Spleen (tissue), 11 donors: ENCODE measurements around the gene PROX1. TPM values are rescaled to one million over a fixed set of nuclear protein-coding genes. Genes with fewer than 3 reads are reported as not detected.

Experiments
- DNase-seq: peaks from one replicate; pipeline ENCODE4 v3.0.0-alpha.2; 2020
- H3K27ac ChIP-seq, 8 donors: fragments of 200-600 bp; sonication (generic) in 7 of 8; 1 replicate in 4 of 8; 2 replicates in 4 of 8; pipeline versions ENCODE4 v1.5.0 to v1.8.0; 2016 to 2021; ENCODE audit warnings: inconsistent platforms in 4 of 8, mild to moderate bottlenecking in 4 of 8, moderate library complexity in 1 of 8
- H3K27me3 ChIP-seq, 7 donors: fragments of 200-600 bp; sonication (generic) in 6 of 7; replicated peaks in 1 of 7; 1 replicate in 4 of 7; 2 replicates in 3 of 7; pipeline versions ENCODE4 v1.5.0 to v1.8.0; 2016 to 2021; ENCODE audit warnings: inconsistent platforms in 3 of 7, mild to moderate bottlenecking in 1 of 7
- H3K36me3 ChIP-seq, 6 donors: fragments of 200-600 bp; sonication (generic) in 5 of 6; 1 replicate in 4 of 6; 2 replicates in 2 of 6; pipeline versions ENCODE4 v1.5.0 to v1.8.0; 2016 to 2021; ENCODE audit warnings: inconsistent platforms in 2 of 6
- H3K4me1 ChIP-seq, 6 donors: fragments of 200-600 bp; sonication (generic) in 5 of 6; 1 replicate in 3 of 6; 2 replicates in 3 of 6; pipeline versions ENCODE4 v1.5.0 to v1.8.0; 2016 to 2021; ENCODE audit warnings: inconsistent platforms in 3 of 6
- H3K4me3 ChIP-seq, 8 donors: fragments of 200-600 bp; sonication (generic) in 7 of 8; 1 replicate in 4 of 8; 2 replicates in 4 of 8; pipeline versions ENCODE4 v1.5.0 to v1.8.0; 2016 to 2021; ENCODE audit warnings: inconsistent platforms in 4 of 8, mild to moderate bottlenecking in 4 of 8, moderate library complexity in 2 of 8
- H3K9me3 ChIP-seq, 8 donors: fragments of 200-600 bp; sonication (generic) in 7 of 8; 1 replicate in 4 of 8; 2 replicates in 4 of 8; pipeline versions ENCODE4 v1.5.0 to v1.8.0; 2016 to 2021; ENCODE audit warnings: inconsistent platforms in 4 of 8
- CTCF ChIP-seq, 11 experiments: fragments of 200-600 bp in 7 of 11; fragments of 450-650 bp in 4 of 11; sonication (generic) in 4 of 11; IDR thresholded peaks in 8 of 11; conservative IDR thresholded peaks in 3 of 11; 1 replicate in 7 of 11; 2 replicates in 4 of 11; pipeline versions ENCODE4 v1.4.0 to v1.8.0; 2016 to 2021; ENCODE audit warnings: antibody characterized with exemption in 11 of 11, inconsistent platforms in 4 of 11, mild to moderate bottlenecking in 1 of 11
- POLR2A ChIP-seq, 3 donors: fragments of 450-650 bp; IDR thresholded peaks; one replicate each; pipeline ENCODE4 v1.5.1; 2017; ENCODE audit warnings: antibody characterized with exemption in 3 of 3, mild to moderate bottlenecking in 1 of 3
- POLR2AphosphoS5 ChIP-seq, 3 donors: sonication (generic); formaldehyde crosslinking; IDR thresholded peaks; one replicate each; pipeline ENCODE4 v1.5.1; 2017; ENCODE audit warnings: antibody characterized with exemption in 3 of 3
- WGBS, 5 donors: extraction: QIAGEN DNeasy Blood & Tissue Kit in 3 of 5; methylation state at CpG; one replicate each; pipeline versions ENCODE4 v1.1.5 to v1.1.7; 2013 to 2018; 5-methylcytosine and 5-hydroxymethylcytosine counted together
- intact Hi-C: fragments of 100-400 bp; cut with DNase I; formaldehyde crosslinking; loops from one replicate; pipeline ENCODE4 v1.15.0; 2023; ENCODE audit warnings: low total_unique reads
- polyA plus RNA-seq, 3 donors: library from polyadenylated mRNA; stranded (reverse); fragments of 200-250 nt; gene quantifications; one replicate each; pipeline ENCODE4 v1.2.1, GENCODE V29; 2013
- total RNA-seq, 7 donors: library from RNA; depleted of rRNA in 3 of 7; stranded (reverse); fragments of >200 nt in 3 of 7; fragmentation: NEBNext Ultra II Directional in 4 of 7; extraction: Animal tissue kit (Norgen Biotek cat#: 25700) in 4 of 7; gene quantifications; one replicate each; pipeline versions ENCODE4 v1.1.0 to v1.2.1, GENCODE V29; 2016 to 2021
- donor health status: healthy with polysubstance abuse.
- donor health status: DM: no; HTN: no; CAD: no; lungs with moderate emphysema.
- donor health status: DM: no; HTN: no; CAD: no.
- donor health status: Bipolar disorder and iron deficiency.
- donor health status: healthy.
- donor health status: DM: no; HTN: no; CAD: no.
- donor health status: DM: yes; HTN: yes; CAD: no.

Gene PROX1
- total and polyA plus RNA-seq, 10 donors, result 0.70 to 114 (median 41.7) TPM

GRCh38 chr1:213973129-213973528 lies 14.6 kb upstream of the PROX1 start:
- Histone ChIP-seq H3K27me3 (peaks cover 0 to 20% (median 6%) of the 10 kb centered on the region in 7 donors), H3K27ac (no peak overlapping the region), H3K4me1 (peaks cover 0 to 7% (median 0%) of the 10 kb centered on the region in 6 donors), H3K9me3 (no peaks in the 10 kb centered on the region), H3K36me3 (no peaks in the 10 kb centered on the region), H3K4me3 (no peak overlapping the region)
- intact Hi-C loops, result no loop called here
- 71 to 100% (median 83%) methylated on average over 1 of the region's 1 CpG for WGBS, 5 donors
- no peak for DNase-seq
- TF ChIP-seq CTCF (IDR thresholded peaks at IDR 0.05 in 8 of 11, conservative IDR thresholded peaks at IDR 0.05 in 3 of 11), result no peak
- no peak for TF ChIP-seq POLR2AphosphoS5 (IDR thresholded peaks at IDR 0.05)
- no peak for TF ChIP-seq POLR2A (IDR thresholded peaks at IDR 0.05)

GRCh38 chr1:213976665-213977485 lies 10.9 kb upstream of the PROX1 start:
- WGBS, 5 donors, result 44 to 52% (median 48%) methylated on average over 8 of the region's 8 CpGs
- Histone ChIP-seq H3K36me3 (no peaks in the 10 kb centered on the region), H3K4me3 (no peak overlapping the region), H3K27me3 (peaks cover 0 to 57% (median 31%) of the 10 kb centered on the region in 7 donors), H3K4me1 (peaks cover 0 to 26% (median 4%) of the 10 kb centered on the region in 6 donors), H3K9me3 (no peaks in the 10 kb centered on the region), H3K27ac (no peak overlapping the region)
- no peak for DNase-seq
- intact Hi-C loops, result no loop called here
- TF ChIP-seq POLR2A (IDR thresholded peaks at IDR 0.05), result no peak
- TF ChIP-seq POLR2AphosphoS5 (IDR thresholded peaks at IDR 0.05), result no peak
- no peak for TF ChIP-seq CTCF (IDR thresholded peaks at IDR 0.05 in 8 of 11, conservative IDR thresholded peaks at IDR 0.05 in 3 of 11)

GRCh38 chr1:213977486-213977842 lies 10.3 kb upstream of the PROX1 start:
- intact Hi-C loops, result no loop called here
- WGBS, 5 donors, result 31 to 36% (median 35%) methylated on average over 7 of the region's 7 CpGs
- no peak for DNase-seq
- Histone ChIP-seq H3K27me3 (peaks cover 0 to 63% (median 35%) of the 10 kb centered on the region in 7 donors), H3K4me1 (peaks cover 0 to 31% (median 7%) of the 10 kb centered on the region in 6 donors), H3K9me3 (no peaks in the 10 kb centered on the region), H3K36me3 (no peaks in the 10 kb centered on the region), H3K4me3 (no peak overlapping the region), H3K27ac (no peak overlapping the region)
- TF ChIP-seq POLR2A (IDR thresholded peaks at IDR 0.05) (no peak), POLR2AphosphoS5 (IDR thresholded peaks at IDR 0.05) (peak in 2 of 3 donors; percentile 43 to 48)

GRCh38 chr1:213977909-213978308 lies 9.9 kb upstream of the PROX1 start:
- intact Hi-C loops, result no loop called here
- no peak overlapping the region for H3K4me3 ChIP-seq
- TF ChIP-seq POLR2AphosphoS5 (IDR thresholded peaks at IDR 0.05) (no peak), CTCF (IDR thresholded peaks at IDR 0.05 in 8 of 11, conservative IDR thresholded peaks at IDR 0.05 in 3 of 11) (no peak), POLR2A (IDR thresholded peaks at IDR 0.05) (no peak)
- no peaks in the 10 kb centered on the region for H3K9me3 ChIP-seq
- WGBS, 5 donors, result 22 to 38% (median 28%) methylated on average over 3 of the region's 3 CpGs
- DNase-seq, result no peak
- peaks cover 0 to 36% (median 11%) of the 10 kb centered on the region in 6 donors for H3K4me1 ChIP-seq
- peaks cover 0 to 67% (median 39%) of the 10 kb centered on the region in 7 donors for H3K27me3 ChIP-seq
- H3K27ac ChIP-seq, result no peak overlapping the region
- H3K36me3 ChIP-seq, result no peaks in the 10 kb centered on the region
